ENCODE results near the gene MED27.

Gene MED27

DNA sequence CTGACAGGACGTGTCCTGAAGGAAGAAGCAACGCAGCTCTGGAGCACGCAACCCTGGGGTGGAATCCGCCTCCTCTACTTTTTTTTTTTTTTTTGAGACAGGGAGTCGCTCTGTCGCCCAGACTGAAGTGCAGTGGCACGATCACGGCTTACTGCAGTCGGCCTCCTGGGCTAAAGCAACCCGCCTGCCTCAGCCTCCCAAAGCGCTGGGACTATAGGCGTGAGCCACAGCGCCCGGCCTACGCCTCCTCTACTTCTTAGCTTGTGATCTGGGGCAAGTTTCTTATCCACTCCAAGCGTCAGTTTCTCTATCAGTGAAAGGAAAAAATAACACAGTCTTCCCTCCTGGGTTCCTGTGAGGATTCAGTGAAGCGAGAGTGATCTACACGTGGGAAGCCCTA, 243.6 kb downstream of the MED27 start:
- H3K9me3 ChIP-seq = peaks cover 0 to 22% (median 16%) of the 10 kb centered on the region in 3 donors
- intact Hi-C loops (cut with DNase I; ENCODE audit: low total_unique reads) = no loop called here
- H3K27me3 ChIP-seq = peaks cover 0 to 74% of the 10 kb centered on the region in 2 donors
- H3K4me3 ChIP-seq = no peak overlapping the region
- TF ChIP-seq, protein P1, sequence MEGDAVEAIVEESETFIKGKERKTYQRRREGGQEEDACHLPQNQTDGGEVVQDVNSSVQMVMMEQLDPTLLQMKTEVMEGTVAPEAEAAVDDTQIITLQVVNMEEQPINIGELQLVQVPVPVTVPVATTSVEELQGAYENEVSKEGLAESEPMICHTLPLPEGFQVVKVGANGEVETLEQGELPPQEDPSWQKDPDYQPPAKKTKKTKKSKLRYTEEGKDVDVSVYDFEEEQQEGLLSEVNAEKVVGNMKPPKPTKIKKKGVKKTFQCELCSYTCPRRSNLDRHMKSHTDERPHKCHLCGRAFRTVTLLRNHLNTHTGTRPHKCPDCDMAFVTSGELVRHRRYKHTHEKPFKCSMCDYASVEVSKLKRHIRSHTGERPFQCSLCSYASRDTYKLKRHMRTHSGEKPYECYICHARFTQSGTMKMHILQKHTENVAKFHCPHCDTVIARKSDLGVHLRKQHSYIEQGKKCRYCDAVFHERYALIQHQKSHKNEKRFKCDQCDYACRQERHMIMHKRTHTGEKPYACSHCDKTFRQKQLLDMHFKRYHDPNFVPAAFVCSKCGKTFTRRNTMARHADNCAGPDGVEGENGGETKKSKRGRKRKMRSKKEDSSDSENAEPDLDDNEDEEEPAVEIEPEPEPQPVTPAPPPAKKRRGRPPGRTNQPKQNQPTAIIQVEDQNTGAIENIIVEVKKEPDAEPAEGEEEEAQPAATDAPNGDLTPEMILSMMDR (IDR thresholded peaks at IDR 0.05) = no peak
- H3K36me3 ChIP-seq = no peaks in the 10 kb centered on the region
- peaks cover 0 to 5% (median 2%) of the 10 kb centered on the region in 4 donors for H3K4me1 ChIP-seq
- no peak for DNase-seq
- H3K27ac ChIP-seq = no peak overlapping the region

GRCh38 chr9:131835151-131835910, 244.3 kb downstream of the MED27 start:
- Histone ChIP-seq H3K27me3 (peaks cover 0 to 70% of the 10 kb centered on the region in 2 donors), H3K9me3 (peaks cover 0 to 22% (median 16%) of the 10 kb centered on the region in 3 donors), H3K36me3 (no peaks in the 10 kb centered on the region), H3K27ac (no peak overlapping the region), H3K4me1 (peaks cover 0 to 5% (median 2%) of the 10 kb centered on the region in 4 donors), H3K4me3 (no peak overlapping the region)
- no peak for DNase-seq
- TF ChIP-seq, protein P1 (IDR thresholded peaks at IDR 0.05) = no peak
- intact Hi-C loops (cut with DNase I; ENCODE audit: low total_unique reads) = no loop called here

DNA sequence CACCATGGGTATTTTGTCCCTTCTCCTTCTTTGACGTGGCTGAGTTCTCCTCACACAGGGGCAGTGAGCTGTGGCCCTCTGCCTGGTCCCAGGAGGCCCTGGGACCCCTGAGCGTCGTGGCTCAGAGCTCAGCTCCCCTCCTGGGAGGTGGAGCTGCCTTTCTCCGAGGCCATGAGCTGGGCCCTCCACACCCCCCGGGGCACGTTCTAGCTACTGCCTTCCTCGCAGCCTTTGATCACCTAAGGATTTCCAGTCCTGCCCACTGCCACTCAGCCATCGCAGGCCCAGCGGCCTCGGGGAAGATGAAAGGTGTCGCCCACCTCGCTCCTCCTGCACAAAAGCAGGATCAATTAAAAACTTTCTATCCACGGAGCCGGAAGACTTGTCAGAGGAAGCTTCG, 244.9 kb downstream of the MED27 start:
- Histone ChIP-seq H3K27ac (no peak overlapping the region), H3K27me3 (peaks cover 0 to 65% of the 10 kb centered on the region in 2 donors), H3K4me3 (no peak overlapping the region), H3K4me1 (peaks cover 0 to 5% (median 2%) of the 10 kb centered on the region in 4 donors), H3K36me3 (no peaks in the 10 kb centered on the region), H3K9me3 (peaks cover 0 to 22% (median 16%) of the 10 kb centered on the region in 3 donors)
- DNase-seq = no peak
- intact Hi-C loops (cut with DNase I; ENCODE audit: low total_unique reads) = no loop called here
- TF ChIP-seq, protein P1 (IDR thresholded peaks at IDR 0.05) = no peak

DNA sequence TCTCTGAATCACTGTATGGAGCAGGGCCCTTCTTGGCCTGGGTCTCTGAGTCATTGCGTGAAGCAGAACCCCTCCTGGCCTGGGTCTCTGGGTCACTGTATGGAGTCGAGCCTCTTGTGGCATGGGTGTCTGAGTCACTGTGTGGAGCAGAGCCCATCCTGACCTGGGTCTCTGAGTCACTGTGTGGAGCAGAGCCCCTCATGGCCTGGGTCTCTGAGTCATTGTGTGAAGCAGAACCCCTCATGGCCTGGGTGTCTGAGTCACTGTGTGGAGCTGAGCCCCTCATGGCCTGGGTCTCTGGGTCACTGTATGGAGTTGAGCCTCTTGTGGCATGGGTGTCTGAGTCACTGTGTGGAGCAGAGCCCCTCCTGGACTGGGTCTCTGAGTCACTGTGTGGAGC, 245.8 kb downstream of the MED27 start:
- H3K4me3 ChIP-seq = no peak overlapping the region
- no peaks in the 10 kb centered on the region for H3K36me3 ChIP-seq
- peaks cover 0 to 5% (median 2%) of the 10 kb centered on the region in 4 donors for H3K4me1 ChIP-seq
- TF ChIP-seq, protein P1 (IDR thresholded peaks at IDR 0.05) = no peak
- intact Hi-C loops (cut with DNase I; ENCODE audit: low total_unique reads) = no loop called here
- H3K27me3 ChIP-seq = peaks cover 0 to 62% of the 10 kb centered on the region in 2 donors
- H3K9me3 ChIP-seq = peaks cover 0 to 22% (median 16%) of the 10 kb centered on the region in 3 donors
- DNase-seq = no peak
- no peak overlapping the region for H3K27ac ChIP-seq

- intact Hi-C loops (cut with DNase I; ENCODE audit: low total_unique reads) = no loop called here
- no peak overlapping the region for H3K4me3 ChIP-seq
- peaks cover 0 to 5% (median 2%) of the 10 kb centered on the region in 4 donors for H3K4me1 ChIP-seq
- no peak for DNase-seq
- H3K9me3 ChIP-seq = peaks cover 0 to 22% (median 16%) of the 10 kb centered on the region in 3 donors
- H3K27me3 ChIP-seq = peaks cover 0 to 54% of the 10 kb centered on the region in 2 donors
- H3K36me3 ChIP-seq = no peaks in the 10 kb centered on the region
- no peak overlapping the region for H3K27ac ChIP-seq
- TF ChIP-seq, protein P1 (IDR thresholded peaks at IDR 0.05) = no peak
Measured at GRCh38 chr9:131833083-131833482, 246.6 kb downstream of the MED27 start.

Measured in tibial artery (tissue), 4 donors.